GM12878 (cell line): ENCODE measurements around the gene ADSL. TPM values are rescaled to one million over a fixed set of nuclear protein-coding genes. Genes with fewer than 3 reads are reported as not detected.

Experiments used
- ATAC-seq: fragments of 200-7000 bp; cut with Tn5 transposase; 3 replicates; pipeline ENCODE4 v1.9.1; 2020; ENCODE audit warnings: mild to moderate bottlenecking, moderate library complexity
- BruUV-seq: library from RNA; stranded (reverse); fragments of 400-500 nt; replicated peaks from 2 replicates; lab custom pipeline; 2021; lab: Mats Ljungman, UMichigan
- CTCF ChIA-PET: fragments of 300-600 bp; sonication (Branson Sonifier 250); formaldehyde crosslinking; extraction: SDS; loops from one replicate; lab custom pipeline; 2021; ENCODE audit warnings: inconsistent platforms; lab: Yijun Ruan, JAX
- POLR2A ChIA-PET: fragments of 350-600 bp; formaldehyde crosslinking; extraction: SDS; loops from one replicate; lab custom pipeline; 2021; ENCODE audit warnings: inconsistent platforms; lab: Charles Lee
- RAD21 ChIA-PET: fragments of 300-600 bp; sonication (Branson Sonifier 250); formaldehyde crosslinking; loops from one replicate; lab custom pipeline; 2023; ENCODE audit warnings: antibody characterized with exemption; ENCODE audit not compliant: unreplicated experiment; lab: Charles Lee
- SMC1A ChIA-PET: fragments of 300-600 bp; sonication (Branson Sonifier 250); formaldehyde crosslinking; loops from one replicate; lab custom pipeline; 2023; ENCODE audit not compliant: unreplicated experiment, uncharacterized antibody; lab: Charles Lee
- DNase-seq: peaks from one replicate; pipeline ENCODE4 v3.0.0-alpha.2; 2011; ENCODE audit warnings: low read depth, low spot score
- FAIRE-seq: peaks from 3 replicates; lab custom pipeline; 2011; peaks lifted over from hg19 to GRCh38; lab: Jason Lieb, UNC
- H2AFZ ChIP-seq: 2 replicates; pipeline ENCODE4 v1.6.0; 2011; ENCODE audit warnings: low read depth, low read length, control low read depth; ENCODE audit not compliant: control insufficient read depth
- H3K27ac ChIP-seq: 2 replicates; pipeline ENCODE4 v1.5.1; 2011; ENCODE audit warnings: control low read depth; ENCODE audit not compliant: control insufficient read depth, insufficient read depth
- H3K27me3 ChIP-seq, 2 experiments: replicated peaks in 1 of 2; 2 replicates each; pipeline versions ENCODE4 v1.6.0 to v1.6.1; 2011; ENCODE audit warnings: low read length in 1 of 2; ENCODE audit not compliant: control insufficient read depth in 2 of 2, insufficient read depth in 2 of 2
- H3K36me3 ChIP-seq, 2 experiments: 2 replicates each; pipeline ENCODE4 v1.5.1; 2011; ENCODE audit warnings: low read length in 1 of 2; ENCODE audit not compliant: control insufficient read depth in 2 of 2, insufficient read depth in 2 of 2
- H3K4me1 ChIP-seq: 2 replicates; pipeline ENCODE4 v1.6.1; 2011; ENCODE audit warnings: mild to moderate bottlenecking, low read length, moderate library complexity, mixed read lengths; ENCODE audit not compliant: control insufficient read depth, insufficient read depth
- H3K4me2 ChIP-seq: 2 replicates; pipeline ENCODE4 v1.6.0; 2011; ENCODE audit warnings: control low read depth; ENCODE audit not compliant: control insufficient read depth, insufficient read depth
- H3K4me3 ChIP-seq: fragments of 200-600 bp; sonication (generic); 2 replicates; pipeline ENCODE4 v1.5.1; 2016
- H3K79me2 ChIP-seq: 2 replicates; pipeline ENCODE4 v1.6.0; 2011; ENCODE audit warnings: low read length; ENCODE audit not compliant: control insufficient read depth, insufficient read depth
- H3K9ac ChIP-seq: 2 replicates; pipeline ENCODE4 v1.8.0; 2011; ENCODE audit warnings: low read length, control low read depth, mixed read lengths; ENCODE audit not compliant: control insufficient read depth, insufficient read depth
- H3K9me3 ChIP-seq: replicated peaks from 3 replicates; pipeline ENCODE4 v1.5.1; 2011; ENCODE audit warnings: mild to moderate bottlenecking, low read length; ENCODE audit not compliant: control insufficient read depth, insufficient read depth
- H4K20me1 ChIP-seq: 2 replicates; pipeline ENCODE4 v1.6.0; 2011; ENCODE audit not compliant: control insufficient read depth, insufficient read depth
- BCL11A ChIP-seq: IDR thresholded peaks from 2 replicates; pipeline ENCODE4 v1.6.1; 2011; ENCODE audit warnings: low read depth, low read length
- MXI1 ChIP-seq: fragments of 150-350 bp; IDR thresholded peaks from 2 replicates; pipeline ENCODE4 v1.6.1; 2011; ENCODE audit warnings: low read depth, mild to moderate bottlenecking, inconsistent platforms, low read length, improper control_type of control experiment
- NR2C1 ChIP-seq: fragments of 450-650 bp; IDR thresholded peaks from 2 replicates; pipeline ENCODE4 v1.6.1; 2017; ENCODE audit warnings: antibody characterized with exemption, mild to moderate bottlenecking, moderate library complexity
- POLR2AphosphoS2 ChIP-seq: IDR thresholded peaks from 2 replicates; pipeline ENCODE4 v1.6.1; 2011; ENCODE audit warnings: low read depth, mild to moderate bottlenecking, low read length, improper control_type of control experiment, moderate library complexity
- RELB ChIP-seq: fragments of 450-650 bp; IDR thresholded peaks from 2 replicates; pipeline ENCODE4 v1.6.1; 2017; ENCODE audit warnings: low read depth, mild to moderate bottlenecking, moderate library complexity
- SPI1 ChIP-seq: IDR thresholded peaks from 2 replicates; pipeline ENCODE4 v1.6.1; 2011; ENCODE audit warnings: low read depth, mild to moderate bottlenecking, low read length, moderate library complexity, borderline replicate concordance; ENCODE audit not compliant: insufficient read depth
- STAT1 ChIP-seq: fragments of 450-650 bp; conservative IDR thresholded peaks from 2 replicates; pipeline ENCODE4 v1.6.1; 2014; ENCODE audit warnings: antibody characterized with exemption, mild to moderate bottlenecking
- WGBS: methylation state at CpG from one replicate; pipeline ENCODE4 v1.1.6; 2016; ENCODE audit warnings: low lambda C conversion rate; ENCODE audit not compliant: insufficient replicate concordance, insufficient coverage; ENCODE audit errors: missing lambda C conversion rate; 5-methylcytosine and 5-hydroxymethylcytosine counted together
- in situ Hi-C: fragments of 300-500 bp; cut with MboI; formaldehyde crosslinking; loops from 9 replicates; pipeline ENCODE4 v1.14.3; 2018; ENCODE audit warnings: mixed read lengths
- intact Hi-C: fragments of 100-400 bp; cut with micrococcal nuclease; formaldehyde crosslinking; loops from one replicate; pipeline ENCODE4 v1.14.2; 2022; ENCODE audit not compliant: unreplicated experiment
- polyA plus RNA-seq, 11 experiments: library from polyadenylated mRNA; depleted of rRNA in 4 of 11; unstranded in 6 of 11; stranded (reverse) in 5 of 11; fragments of >200 nt; fragmentation: Nextera tagmentation in 4 of 11; fragmentation: Illumina TruSeq in 1 of 11; extraction: Ambion mirVana in 4 of 11; extraction: Trizol in 1 of 11; gene quantifications; 1 replicate in 1 of 11; 2 replicates in 10 of 11; pipeline versions ENCODE4 v1.2.1 to v1.2.3, GENCODE V29; 2011 to 2016; ENCODE audit warnings: inconsistent platforms in 2 of 11, missing spikeins in 2 of 11, low read depth in 1 of 11
- total RNA-seq, 4 experiments: library from RNA; depleted of rRNA in 3 of 4; stranded (reverse); fragments of >200 nt in 3 of 4; fragmentation: Illumina TruSeq in 1 of 4; extraction: Trizol in 1 of 4; gene quantifications; 2 replicates each; pipeline versions ENCODE4 v1.2.1 to v1.2.3, GENCODE V29; 2013 to 2021
- TF ChIP-seq, protein P1 (sequence below): fragments of 150-350 bp; IDR thresholded peaks from 2 replicates; pipeline ENCODE4 v1.6.1; 2014; ENCODE audit warnings: mild to moderate bottlenecking, low read depth, low read length
- TF ChIP-seq, protein P2 (sequence below): fragments of 450-650 bp; IDR thresholded peaks from 2 replicates; pipeline ENCODE4 v1.6.1; 2017; ENCODE audit warnings: antibody characterized with exemption, mild to moderate bottlenecking, moderate library complexity

ADSL gene
- total and polyA plus RNA-seq, 10 of the 15 experiments (the other 5 are each of a cell fraction or from before 2014, with no cell fraction given), result 126 to 313 (median 143) TPM

DNA sequence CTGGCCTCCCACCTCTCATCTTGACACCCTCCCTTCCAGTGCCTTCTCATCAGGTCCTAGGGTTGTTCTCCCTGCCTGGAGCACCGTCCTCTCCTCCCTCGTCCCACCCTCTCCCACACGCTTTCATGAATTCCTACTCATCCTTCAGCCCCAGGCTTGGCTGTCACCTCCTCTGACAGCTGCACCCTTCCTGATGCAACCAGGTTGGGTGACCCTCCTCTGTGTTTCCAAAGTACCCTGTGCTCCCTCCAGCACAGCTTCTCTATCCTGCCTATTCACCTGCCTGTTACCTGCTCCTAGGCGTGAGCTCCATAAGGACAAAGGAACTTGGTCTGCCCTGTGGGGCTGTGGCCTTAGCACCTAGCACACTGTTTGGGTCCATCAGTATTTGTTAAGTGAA, 82.5 kb downstream of the ADSL start (continued):
- TF ChIP-seq MXI1 (no peak), BCL11A (no peak)
- TF ChIP-seq, all 136 proteins: peak for 0

- FAIRE-seq, result no peak
- H3K4me1 ChIP-seq, result peaks cover 20% of the 10 kb centered on the region
- CTCF ChIA-PET, result no interaction called here
- no peak for ATAC-seq
- DNase-seq, result no peak
- no peak overlapping the region for H3K9ac ChIP-seq
- no peak overlapping the region for H3K4me2 ChIP-seq
- in situ Hi-C loops (no loop called here), intact Hi-C loops (no loop called here)
- no peak overlapping the region for H3K4me3 ChIP-seq
- H3K27me3 ChIP-seq, result no peaks in the 10 kb centered on the region
- POLR2A ChIA-PET, result interaction anchor here (0.5 to 0.6 kb wide), 3 partner anchors 14 to 387 kb away, joined by 3 to 4 read pairs (median 3); no protein-coding TSS in a partner anchor
- no peaks in the 10 kb centered on the region for H3K9me3 ChIP-seq
- TF ChIP-seq SPI1 (no peak), STAT1 (no peak), NR2C1 (no peak), RELB (no peak), POLR2AphosphoS2 (no peak)
- TF ChIP-seq, protein P1, sequence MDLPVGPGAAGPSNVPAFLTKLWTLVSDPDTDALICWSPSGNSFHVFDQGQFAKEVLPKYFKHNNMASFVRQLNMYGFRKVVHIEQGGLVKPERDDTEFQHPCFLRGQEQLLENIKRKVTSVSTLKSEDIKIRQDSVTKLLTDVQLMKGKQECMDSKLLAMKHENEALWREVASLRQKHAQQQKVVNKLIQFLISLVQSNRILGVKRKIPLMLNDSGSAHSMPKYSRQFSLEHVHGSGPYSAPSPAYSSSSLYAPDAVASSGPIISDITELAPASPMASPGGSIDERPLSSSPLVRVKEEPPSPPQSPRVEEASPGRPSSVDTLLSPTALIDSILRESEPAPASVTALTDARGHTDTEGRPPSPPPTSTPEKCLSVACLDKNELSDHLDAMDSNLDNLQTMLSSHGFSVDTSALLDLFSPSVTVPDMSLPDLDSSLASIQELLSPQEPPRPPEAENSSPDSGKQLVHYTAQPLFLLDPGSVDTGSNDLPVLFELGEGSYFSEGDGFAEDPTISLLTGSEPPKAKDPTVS, result no peak
- TF ChIP-seq, protein P2, sequence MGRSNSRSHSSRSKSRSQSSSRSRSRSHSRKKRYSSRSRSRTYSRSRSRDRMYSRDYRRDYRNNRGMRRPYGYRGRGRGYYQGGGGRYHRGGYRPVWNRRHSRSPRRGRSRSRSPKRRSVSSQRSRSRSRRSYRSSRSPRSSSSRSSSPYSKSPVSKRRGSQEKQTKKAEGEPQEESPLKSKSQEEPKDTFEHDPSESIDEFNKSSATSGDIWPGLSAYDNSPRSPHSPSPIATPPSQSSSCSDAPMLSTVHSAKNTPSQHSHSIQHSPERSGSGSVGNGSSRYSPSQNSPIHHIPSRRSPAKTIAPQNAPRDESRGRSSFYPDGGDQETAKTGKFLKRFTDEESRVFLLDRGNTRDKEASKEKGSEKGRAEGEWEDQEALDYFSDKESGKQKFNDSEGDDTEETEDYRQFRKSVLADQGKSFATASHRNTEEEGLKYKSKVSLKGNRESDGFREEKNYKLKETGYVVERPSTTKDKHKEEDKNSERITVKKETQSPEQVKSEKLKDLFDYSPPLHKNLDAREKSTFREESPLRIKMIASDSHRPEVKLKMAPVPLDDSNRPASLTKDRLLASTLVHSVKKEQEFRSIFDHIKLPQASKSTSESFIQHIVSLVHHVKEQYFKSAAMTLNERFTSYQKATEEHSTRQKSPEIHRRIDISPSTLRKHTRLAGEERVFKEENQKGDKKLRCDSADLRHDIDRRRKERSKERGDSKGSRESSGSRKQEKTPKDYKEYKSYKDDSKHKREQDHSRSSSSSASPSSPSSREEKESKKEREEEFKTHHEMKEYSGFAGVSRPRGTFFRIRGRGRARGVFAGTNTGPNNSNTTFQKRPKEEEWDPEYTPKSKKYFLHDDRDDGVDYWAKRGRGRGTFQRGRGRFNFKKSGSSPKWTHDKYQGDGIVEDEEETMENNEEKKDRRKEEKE, result no peak
- no peaks in the 10 kb centered on the region for H4K20me1 ChIP-seq
- H3K36me3 ChIP-seq, result peaks cover 40 to 62% of the 10 kb centered on the region in 2 experiments
- H3K27ac ChIP-seq, result no peak overlapping the region
- SMC1A ChIA-PET, result interaction anchor here (2.4 kb wide), 1 partner anchor 217 kb away, joined by 5 read pairs; no protein-coding TSS in a partner anchor
- no peak overlapping the region for H2AFZ ChIP-seq
- WGBS, result 93% methylated on average over 4 of the region's 4 CpGs
- peaks cover 21% of the 10 kb centered on the region for H3K79me2 ChIP-seq
- RAD21 ChIA-PET, result no interaction called here
- no TSS peak for BruUV-seq
Observed at GRCh38 chr22:40429481-40429880, 83.2 kb downstream of the ADSL start.
